Measurements from ENCODE around the gene DSC3. TPM values are rescaled to one million over a fixed set of nuclear protein-coding genes. Genes with fewer than 3 reads are reported as not detected.

The DSC3 gene
- total RNA-seq, 2 experiments from 2014 or later, result not detected

- ChIA-PET POLR2A (no interaction called here), CTCF (ENCODE audit: unreplicated experiment) (no interaction called here)
- Histone ChIP-seq H4K20me1 (ENCODE audit: insufficient read depth, low read length) (no peaks in the 10 kb centered on the region), H3K27ac (ENCODE audit: low read depth, low read length, poor library complexity, severe bottlenecking) (no peak overlapping the region), H2AFZ (ENCODE audit: low read length) (no peak overlapping the region), H3K79me2 (ENCODE audit: insufficient read depth, low read depth, low read length) (no peaks in the 10 kb centered on the region), H3K36me3 (ENCODE audit: insufficient read depth, low read length) (no peaks in the 10 kb centered on the region), H3K9me3 (ENCODE audit: low read length) (no peaks in the 10 kb centered on the region), H3K4me1 (ENCODE audit: insufficient read depth, low read length, poor library complexity, severe bottlenecking) (no peaks in the 10 kb centered on the region), H3K4me3 (ENCODE audit: low read depth, low read length, poor library complexity, severe bottlenecking) (no peak overlapping the region), H3K9me2 (ENCODE audit: insufficient read depth, low read length) (no peaks in the 10 kb centered on the region), H3K4me2 (ENCODE audit: low read length) (no peak overlapping the region)
- no peak for TF ChIP-seq EZH2phosphoT487 (IDR thresholded peaks at IDR 0.05; ENCODE audit: borderline replicate concordance, low read depth, low read length)
- no peak for TF ChIP-seq CTCF (conservative IDR thresholded peaks at IDR 0.05; ENCODE audit: low read length)
- BruUV-seq (replicated peaks), result no TSS peak
- intact Hi-C loops (cut with micrococcal nuclease; ENCODE audit: unreplicated experiment), result no loop called here
- DNase-seq (ENCODE audit: low spot score), result no peak
Measured at GRCh38 chr18:30997223-30997622, 45.3 kb downstream of the DSC3 start.

GRCh38 chr18:30992231-30992630, 50.3 kb downstream of the DSC3 start:
- Histone ChIP-seq H3K4me3 (ENCODE audit: low read depth, low read length, poor library complexity, severe bottlenecking) (no peak overlapping the region), H4K20me1 (ENCODE audit: insufficient read depth, low read length) (no peaks in the 10 kb centered on the region), H3K27ac (ENCODE audit: low read depth, low read length, poor library complexity, severe bottlenecking) (no peak overlapping the region), H3K9me2 (ENCODE audit: insufficient read depth, low read length) (no peaks in the 10 kb centered on the region), H2AFZ (ENCODE audit: low read length) (no peak overlapping the region), H3K36me3 (ENCODE audit: insufficient read depth, low read length) (no peaks in the 10 kb centered on the region), H3K9me3 (ENCODE audit: low read length) (no peaks in the 10 kb centered on the region), H3K4me2 (ENCODE audit: low read length) (no peak overlapping the region), H3K79me2 (ENCODE audit: insufficient read depth, low read depth, low read length) (no peaks in the 10 kb centered on the region), H3K4me1 (ENCODE audit: insufficient read depth, low read length, poor library complexity, severe bottlenecking) (no peaks in the 10 kb centered on the region)
- POLR2A ChIA-PET, result no interaction called here
- BruUV-seq (replicated peaks), result no TSS peak
- DNase-seq (ENCODE audit: low spot score), result no peak
- TF ChIP-seq CTCF (conservative IDR thresholded peaks at IDR 0.05; ENCODE audit: low read length) (no peak), EZH2phosphoT487 (IDR thresholded peaks at IDR 0.05; ENCODE audit: borderline replicate concordance, low read depth, low read length) (no peak)
- CTCF ChIA-PET (ENCODE audit: unreplicated experiment), result no interaction called here
- intact Hi-C loops (cut with micrococcal nuclease; ENCODE audit: unreplicated experiment), result no loop called here

GRCh38 chr18:30991397-30991796, 51.1 kb downstream of the DSC3 start:
- H3K4me2 ChIP-seq (ENCODE audit: low read length), result no peak overlapping the region
- no peaks in the 10 kb centered on the region for H4K20me1 ChIP-seq (ENCODE audit: insufficient read depth, low read length)
- H3K36me3 ChIP-seq (ENCODE audit: insufficient read depth, low read length), result no peaks in the 10 kb centered on the region
- BruUV-seq (replicated peaks), result no TSS peak
- H3K27ac ChIP-seq (ENCODE audit: low read depth, low read length, poor library complexity, severe bottlenecking), result no peak overlapping the region
- no peaks in the 10 kb centered on the region for H3K4me1 ChIP-seq (ENCODE audit: insufficient read depth, low read length, poor library complexity, severe bottlenecking)
- TF ChIP-seq CTCF (conservative IDR thresholded peaks at IDR 0.05; ENCODE audit: low read length) (no peak), EZH2phosphoT487 (IDR thresholded peaks at IDR 0.05; ENCODE audit: borderline replicate concordance, low read depth, low read length) (no peak)
- POLR2A ChIA-PET, result no interaction called here
- H3K79me2 ChIP-seq (ENCODE audit: insufficient read depth, low read depth, low read length), result no peaks in the 10 kb centered on the region
- CTCF ChIA-PET (ENCODE audit: unreplicated experiment), result no interaction called here
- H3K4me3 ChIP-seq (ENCODE audit: low read depth, low read length, poor library complexity, severe bottlenecking), result no peak overlapping the region
- no peak overlapping the region for H2AFZ ChIP-seq (ENCODE audit: low read length)
- H3K9me2 ChIP-seq (ENCODE audit: insufficient read depth, low read length), result no peaks in the 10 kb centered on the region
- H3K9me3 ChIP-seq (ENCODE audit: low read length), result no peaks in the 10 kb centered on the region
- intact Hi-C loops (cut with micrococcal nuclease; ENCODE audit: unreplicated experiment), result no loop called here
- no peak for DNase-seq (ENCODE audit: low spot score)

Measured in OCI-LY7 (cell line).